Neural cell (in vitro differentiated cells): ENCODE results near the gene CCDC12.

Experiments used
- EP300 ChIP-seq: fragments of 450-650 bp; conservative IDR thresholded peaks from 2 replicates; pipeline ENCODE4 v1.6.1; 2014; ENCODE audit warnings: antibody characterized with exemption, mild to moderate bottlenecking, moderate library complexity; ENCODE audit not compliant: poor library complexity, severe bottlenecking
- EZH2 ChIP-seq: fragments of 200-600, 300-800 bp; shearing (Covaris generic), sonication (generic); IDR thresholded peaks from 2 replicates; pipeline ENCODE4 v1.6.1; 2014; ENCODE audit warnings: antibody characterized with exemption, low read length, borderline replicate concordance, mild to moderate bottlenecking; ENCODE audit not compliant: insufficient read depth, poor library complexity, severe bottlenecking
- MXI1 ChIP-seq: fragments of 450-650 bp; conservative IDR thresholded peaks from 2 replicates; pipeline ENCODE4 v1.6.1; 2014; ENCODE audit warnings: antibody characterized with exemption, mild to moderate bottlenecking; ENCODE audit not compliant: poor library complexity, severe bottlenecking
- POLR2AphosphoS5 ChIP-seq: IDR thresholded peaks from 2 replicates; pipeline ENCODE4 v1.6.1; 2012
- RAD21 ChIP-seq: fragments of 450-650 bp; conservative IDR thresholded peaks from 2 replicates; pipeline ENCODE4 v1.6.1; 2014; ENCODE audit warnings: antibody characterized with exemption, mild to moderate bottlenecking, moderate library complexity
- SMC3 ChIP-seq: fragments of 450-650 bp; conservative IDR thresholded peaks from 2 replicates; pipeline ENCODE4 v1.6.1; 2014; ENCODE audit warnings: antibody characterized with exemption, mild to moderate bottlenecking, moderate library complexity; ENCODE audit not compliant: poor library complexity
- TAF1 ChIP-seq: IDR thresholded peaks from 2 replicates; pipeline ENCODE4 v1.6.1; 2012; ENCODE audit warnings: low read depth
- TF ChIP-seq, protein P1 (sequence below): fragments of 450-650 bp; IDR thresholded peaks from 2 replicates; pipeline ENCODE4 v1.5.1; 2014; ENCODE audit warnings: antibody characterized with exemption, mild to moderate bottlenecking, moderate library complexity; ENCODE audit not compliant: poor library complexity, severe bottlenecking
- TF ChIP-seq, protein P2 (sequence below): IDR thresholded peaks from 2 replicates; pipeline ENCODE4 v1.6.1; 2012; ENCODE audit warnings: borderline replicate concordance

DNA sequence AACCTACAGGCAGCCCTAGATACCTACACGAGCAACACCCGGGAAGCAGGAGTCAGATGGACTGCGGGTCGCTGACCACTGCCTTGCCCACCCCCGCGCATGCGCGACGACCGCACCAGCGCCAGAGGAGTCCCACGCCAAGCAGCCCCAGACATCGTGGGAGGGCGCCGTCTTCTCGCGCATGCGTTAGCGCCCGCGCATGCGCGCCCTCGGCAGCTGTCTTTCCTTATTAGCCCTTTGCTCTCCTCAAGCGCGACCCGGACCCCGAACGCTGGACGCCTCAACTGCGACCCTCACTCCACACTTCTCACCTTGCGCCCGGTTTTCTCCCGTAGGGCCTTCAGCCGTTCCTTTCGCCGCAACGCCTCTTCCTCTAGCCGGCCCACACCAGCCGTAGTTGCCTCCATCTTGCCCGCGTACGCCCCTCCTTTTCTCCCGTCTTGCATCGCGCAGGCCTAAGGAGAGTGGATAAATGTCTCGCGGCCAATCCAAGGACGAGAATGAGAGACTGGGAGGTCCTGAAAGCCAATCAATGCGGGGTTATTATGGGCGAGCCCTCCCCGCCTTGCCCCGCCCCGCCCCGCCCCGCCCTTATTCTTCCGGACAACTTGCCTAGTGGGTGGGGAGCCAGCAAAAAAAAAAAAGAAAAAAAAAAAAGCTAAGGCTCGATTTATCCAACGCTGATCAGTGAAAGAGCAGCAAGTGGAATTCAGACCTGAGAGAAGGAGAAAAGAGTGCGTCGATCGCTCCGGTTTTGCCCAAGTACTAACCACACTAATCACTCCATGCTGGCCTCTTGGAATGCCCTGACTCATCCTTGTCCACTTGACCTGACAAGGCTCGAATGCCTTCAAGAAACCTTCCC lies at the start of gene CCDC12:
- TF ChIP-seq, protein P1, sequence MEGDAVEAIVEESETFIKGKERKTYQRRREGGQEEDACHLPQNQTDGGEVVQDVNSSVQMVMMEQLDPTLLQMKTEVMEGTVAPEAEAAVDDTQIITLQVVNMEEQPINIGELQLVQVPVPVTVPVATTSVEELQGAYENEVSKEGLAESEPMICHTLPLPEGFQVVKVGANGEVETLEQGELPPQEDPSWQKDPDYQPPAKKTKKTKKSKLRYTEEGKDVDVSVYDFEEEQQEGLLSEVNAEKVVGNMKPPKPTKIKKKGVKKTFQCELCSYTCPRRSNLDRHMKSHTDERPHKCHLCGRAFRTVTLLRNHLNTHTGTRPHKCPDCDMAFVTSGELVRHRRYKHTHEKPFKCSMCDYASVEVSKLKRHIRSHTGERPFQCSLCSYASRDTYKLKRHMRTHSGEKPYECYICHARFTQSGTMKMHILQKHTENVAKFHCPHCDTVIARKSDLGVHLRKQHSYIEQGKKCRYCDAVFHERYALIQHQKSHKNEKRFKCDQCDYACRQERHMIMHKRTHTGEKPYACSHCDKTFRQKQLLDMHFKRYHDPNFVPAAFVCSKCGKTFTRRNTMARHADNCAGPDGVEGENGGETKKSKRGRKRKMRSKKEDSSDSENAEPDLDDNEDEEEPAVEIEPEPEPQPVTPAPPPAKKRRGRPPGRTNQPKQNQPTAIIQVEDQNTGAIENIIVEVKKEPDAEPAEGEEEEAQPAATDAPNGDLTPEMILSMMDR: no peak
- TF ChIP-seq EZH2 (no peak), POLR2AphosphoS5 (peak; percentile 99), TAF1 (peak; percentile 90), EP300 (peak; percentile 61), RAD21 (peak; percentile 27), SMC3 (peak; percentile 22), MXI1 (peak; percentile 88)
- TF ChIP-seq, protein P2, sequence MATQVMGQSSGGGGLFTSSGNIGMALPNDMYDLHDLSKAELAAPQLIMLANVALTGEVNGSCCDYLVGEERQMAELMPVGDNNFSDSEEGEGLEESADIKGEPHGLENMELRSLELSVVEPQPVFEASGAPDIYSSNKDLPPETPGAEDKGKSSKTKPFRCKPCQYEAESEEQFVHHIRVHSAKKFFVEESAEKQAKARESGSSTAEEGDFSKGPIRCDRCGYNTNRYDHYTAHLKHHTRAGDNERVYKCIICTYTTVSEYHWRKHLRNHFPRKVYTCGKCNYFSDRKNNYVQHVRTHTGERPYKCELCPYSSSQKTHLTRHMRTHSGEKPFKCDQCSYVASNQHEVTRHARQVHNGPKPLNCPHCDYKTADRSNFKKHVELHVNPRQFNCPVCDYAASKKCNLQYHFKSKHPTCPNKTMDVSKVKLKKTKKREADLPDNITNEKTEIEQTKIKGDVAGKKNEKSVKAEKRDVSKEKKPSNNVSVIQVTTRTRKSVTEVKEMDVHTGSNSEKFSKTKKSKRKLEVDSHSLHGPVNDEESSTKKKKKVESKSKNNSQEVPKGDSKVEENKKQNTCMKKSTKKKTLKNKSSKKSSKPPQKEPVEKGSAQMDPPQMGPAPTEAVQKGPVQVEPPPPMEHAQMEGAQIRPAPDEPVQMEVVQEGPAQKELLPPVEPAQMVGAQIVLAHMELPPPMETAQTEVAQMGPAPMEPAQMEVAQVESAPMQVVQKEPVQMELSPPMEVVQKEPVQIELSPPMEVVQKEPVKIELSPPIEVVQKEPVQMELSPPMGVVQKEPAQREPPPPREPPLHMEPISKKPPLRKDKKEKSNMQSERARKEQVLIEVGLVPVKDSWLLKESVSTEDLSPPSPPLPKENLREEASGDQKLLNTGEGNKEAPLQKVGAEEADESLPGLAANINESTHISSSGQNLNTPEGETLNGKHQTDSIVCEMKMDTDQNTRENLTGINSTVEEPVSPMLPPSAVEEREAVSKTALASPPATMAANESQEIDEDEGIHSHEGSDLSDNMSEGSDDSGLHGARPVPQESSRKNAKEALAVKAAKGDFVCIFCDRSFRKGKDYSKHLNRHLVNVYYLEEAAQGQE: peak; percentile 84
